SK-N-SH treated with all-trans-retinoic acid at 6 μM for 48 hours (cell line): ENCODE data around the gene F9.

Experiments
- ARNTL ChIP-seq: fragments of 450-650 bp; formaldehyde crosslinking; IDR thresholded peaks from 2 replicates; pipeline ENCODE4 v1.5.0; 2020; ENCODE audit warnings: low read depth, mild to moderate bottlenecking, moderate library complexity, borderline replicate concordance
- CREB5 ChIP-seq: fragments of 250-450 bp; sonication (Bioruptor Pico); IDR thresholded peaks from 2 replicates; pipeline ENCODE4 v1.5.1; 2020; ENCODE audit warnings: low read depth, mild to moderate bottlenecking, moderate library complexity
- ESRRG ChIP-seq: fragments of 250-450 bp; sonication (Bioruptor Pico); IDR thresholded peaks from 2 replicates; pipeline ENCODE4 v1.6.1; 2021; ENCODE audit warnings: mild to moderate bottlenecking
- OSR1 ChIP-seq: fragments of 250-450 bp; sonication (Bioruptor Pico); IDR thresholded peaks from 2 replicates; pipeline ENCODE4 v1.8.0; 2022; ENCODE audit warnings: moderate library complexity, mild to moderate bottlenecking, inconsistent platforms
- PATZ1 ChIP-seq: fragments of 250-450 bp; sonication (Bioruptor Pico); IDR thresholded peaks from 2 replicates; pipeline ENCODE4 v1.8.0; 2020; ENCODE audit warnings: mild to moderate bottlenecking, moderate library complexity, borderline replicate concordance
- PPARA ChIP-seq: fragments of 250-450 bp; sonication (Bioruptor Pico); IDR thresholded peaks from 2 replicates; pipeline ENCODE4 v1.5.0; 2020; ENCODE audit warnings: mild to moderate bottlenecking, borderline replicate concordance
- RARB ChIP-seq: fragments of 250-450 bp; sonication (Bioruptor Pico); IDR thresholded peaks from 2 replicates; pipeline ENCODE4 v1.8.0; 2021; ENCODE audit warnings: mild to moderate bottlenecking, moderate library complexity
- SNAI2 ChIP-seq: fragments of 250-450 bp; sonication (Bioruptor Pico); IDR thresholded peaks from 2 replicates; pipeline ENCODE4 v1.5.0; 2020; ENCODE audit warnings: mild to moderate bottlenecking, moderate library complexity
- TCF4 ChIP-seq: fragments of 250-450 bp; sonication (Bioruptor Pico); IDR thresholded peaks from 2 replicates; pipeline ENCODE4 v1.8.0; 2021; ENCODE audit warnings: mild to moderate bottlenecking, moderate library complexity, borderline replicate concordance
- TOX ChIP-seq: fragments of 250-450 bp; sonication (Bioruptor Pico); IDR thresholded peaks from 2 replicates; pipeline ENCODE4 v1.8.0; 2021; ENCODE audit warnings: mild to moderate bottlenecking, moderate library complexity, borderline replicate concordance
- ZC3H10 ChIP-seq: fragments of 250-450 bp; sonication (Bioruptor Pico); IDR thresholded peaks from 2 replicates; pipeline ENCODE4 v1.5.1; 2021; ENCODE audit warnings: mild to moderate bottlenecking, moderate library complexity
- ZNF565 ChIP-seq: fragments of 450-650 bp; formaldehyde crosslinking; conservative IDR thresholded peaks from 2 replicates; pipeline ENCODE4 v1.5.0; 2020; ENCODE audit warnings: low read depth, mild to moderate bottlenecking, moderate library complexity

GRCh38 chrX:139585613-139586012 lies 55.1 kb downstream of the F9 start:
- TF ChIP-seq PPARA (no peak), RARB (CRISPR knock-in tag) (no peak), SNAI2 (CRISPR knock-in tag) (no peak), PATZ1 (CRISPR knock-in tag) (no peak), ZC3H10 (CRISPR knock-in tag) (no peak), ARNTL (CRISPR knock-in tag) (no peak), ESRRG (CRISPR knock-in tag) (no peak), CREB5 (CRISPR knock-in tag) (no peak), OSR1 (CRISPR knock-in tag) (no peak), TOX (CRISPR knock-in tag) (no peak), ZNF565 (CRISPR knock-in tag) (no peak), TCF4 (CRISPR knock-in tag) (no peak)
